ENCODE data around the gene VPS37D. TPM values are rescaled to one million over a fixed set of nuclear protein-coding genes. Genes with fewer than 3 reads are reported as not detected.
A peak's percentile ranks its signal among the peaks of the same experiment; 100 is the strongest.

VPS37D gene
- polyA plus RNA-seq, 1 donor (not counting 4 experiments of a cell fraction or from before 2014, with no cell fraction given), result 0.81 TPM

DNA sequence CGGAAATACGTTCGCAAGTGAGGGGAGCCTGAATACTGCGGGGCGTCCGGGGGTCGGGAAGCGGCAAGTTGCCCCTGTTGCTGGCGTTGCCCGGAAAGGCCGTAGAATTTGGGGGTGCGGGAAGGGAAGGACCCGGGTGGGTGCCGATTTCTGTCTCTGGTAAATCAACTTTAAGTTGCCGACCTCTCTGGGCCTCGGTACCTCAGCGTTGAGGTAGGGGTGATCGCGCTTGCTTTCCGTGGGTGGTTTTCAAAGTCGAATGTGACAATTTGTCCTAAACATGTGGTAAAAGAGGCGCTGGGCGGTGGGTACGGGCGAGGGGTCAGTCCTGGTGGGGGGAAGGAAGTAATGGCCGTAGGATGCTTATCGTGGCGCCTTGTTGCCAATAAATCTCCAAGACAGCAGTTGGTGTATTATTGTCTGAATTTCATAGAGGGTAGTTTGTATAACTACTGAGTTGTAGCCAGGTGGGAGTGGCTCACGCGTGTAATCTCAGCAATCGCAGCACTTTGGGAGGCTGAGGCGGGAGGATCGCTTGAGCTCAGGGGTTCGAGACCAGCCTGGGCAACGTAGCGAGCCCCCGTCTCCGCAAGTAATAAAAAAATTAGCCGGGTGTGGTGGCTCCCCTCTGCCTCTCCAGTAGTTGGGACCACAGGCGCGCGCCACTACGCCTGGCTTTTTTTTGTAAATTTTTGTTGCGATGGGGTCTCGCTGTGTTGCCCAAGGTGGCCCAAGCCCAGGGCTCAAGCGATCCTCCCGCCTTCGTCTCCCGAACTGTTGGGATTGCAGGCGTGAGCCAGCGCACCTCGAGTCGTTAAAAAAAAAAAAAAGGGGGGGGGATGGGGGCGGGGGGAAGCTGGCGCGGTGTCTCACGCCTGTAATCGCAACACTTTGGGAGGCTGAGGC, 16.4 kb downstream of the VPS37D start:
- H3K27ac ChIP-seq (ENCODE audit: control insufficient read depth, insufficient read depth, low read length), result peak overlapping the region; percentile 76
- no peak for DNase-seq (ENCODE audit: low read depth, low spot score)
- H4K20me1 ChIP-seq (ENCODE audit: control insufficient read depth, extremely low read depth, insufficient read depth, low read length), result no peaks in the 10 kb centered on the region
- no peaks in the 10 kb centered on the region for H3K9me3 ChIP-seq (ENCODE audit: control insufficient read depth, low read depth, low read length)
- peaks cover 74% of the 10 kb centered on the region for H3K79me2 ChIP-seq (ENCODE audit: control insufficient read depth, insufficient read depth, low read length)
- H3K4me3 ChIP-seq (ENCODE audit: control insufficient read depth in 2 of 3, extremely low read depth in 1 of 3, insufficient read depth in 2 of 3, low read depth in 1 of 3, low read length in 3 of 3), result peak overlapping the region; percentile 71 to 89 (median 80)
- peaks cover 17% of the 10 kb centered on the region for H3K4me1 ChIP-seq (ENCODE audit: control insufficient read depth, extremely low read depth, insufficient read depth, low read length)
- H3K36me3 ChIP-seq (ENCODE audit: control insufficient read depth in 2 of 2, extremely low read depth in 1 of 2, insufficient read depth in 2 of 2, low read length in 2 of 2), result peaks cover 6 to 16% of the 10 kb centered on the region in 2 experiments
- no peaks in the 10 kb centered on the region for H3K27me3 ChIP-seq (ENCODE audit: control insufficient read depth, extremely low read depth, insufficient read depth, low read length)
- H3K9me1 ChIP-seq (ENCODE audit: control insufficient read depth, extremely low read depth, insufficient read depth, low read length), result peaks cover 4% of the 10 kb centered on the region
- H3K9ac ChIP-seq (ENCODE audit: control insufficient read depth, extremely low read depth, insufficient read depth, low read length), result peak overlapping the region; percentile 92
- no peak for FAIRE-seq
- peak overlapping the region; percentile 68 for H3K4me2 ChIP-seq (ENCODE audit: control insufficient read depth, extremely low read depth, insufficient read depth, low read depth, low read length)
- dilution Hi-C loops (cut with MboI; ENCODE audit: extremely low pct_ligation_motif_present, low sequenced_read_pairs), result no loop called here
- TF ChIP-seq, protein P1, sequence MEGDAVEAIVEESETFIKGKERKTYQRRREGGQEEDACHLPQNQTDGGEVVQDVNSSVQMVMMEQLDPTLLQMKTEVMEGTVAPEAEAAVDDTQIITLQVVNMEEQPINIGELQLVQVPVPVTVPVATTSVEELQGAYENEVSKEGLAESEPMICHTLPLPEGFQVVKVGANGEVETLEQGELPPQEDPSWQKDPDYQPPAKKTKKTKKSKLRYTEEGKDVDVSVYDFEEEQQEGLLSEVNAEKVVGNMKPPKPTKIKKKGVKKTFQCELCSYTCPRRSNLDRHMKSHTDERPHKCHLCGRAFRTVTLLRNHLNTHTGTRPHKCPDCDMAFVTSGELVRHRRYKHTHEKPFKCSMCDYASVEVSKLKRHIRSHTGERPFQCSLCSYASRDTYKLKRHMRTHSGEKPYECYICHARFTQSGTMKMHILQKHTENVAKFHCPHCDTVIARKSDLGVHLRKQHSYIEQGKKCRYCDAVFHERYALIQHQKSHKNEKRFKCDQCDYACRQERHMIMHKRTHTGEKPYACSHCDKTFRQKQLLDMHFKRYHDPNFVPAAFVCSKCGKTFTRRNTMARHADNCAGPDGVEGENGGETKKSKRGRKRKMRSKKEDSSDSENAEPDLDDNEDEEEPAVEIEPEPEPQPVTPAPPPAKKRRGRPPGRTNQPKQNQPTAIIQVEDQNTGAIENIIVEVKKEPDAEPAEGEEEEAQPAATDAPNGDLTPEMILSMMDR (optimal IDR thresholded peaks at IDR 0.05 in 1 of 3, IDR thresholded peaks at IDR 0.05 in 1 of 3, conservative IDR thresholded peaks at IDR 0.05 in 1 of 3; ENCODE audit: extremely low read depth in 1 of 3, insufficient read depth in 2 of 3, low read length in 3 of 3), result no peak
- TF ChIP-seq EZH2 (IDR thresholded peaks at IDR 0.05; ENCODE audit: low read length), result no peak
- peak overlapping the region; percentile 61 for H2AFZ ChIP-seq (ENCODE audit: control insufficient read depth, low read length)

DNA sequence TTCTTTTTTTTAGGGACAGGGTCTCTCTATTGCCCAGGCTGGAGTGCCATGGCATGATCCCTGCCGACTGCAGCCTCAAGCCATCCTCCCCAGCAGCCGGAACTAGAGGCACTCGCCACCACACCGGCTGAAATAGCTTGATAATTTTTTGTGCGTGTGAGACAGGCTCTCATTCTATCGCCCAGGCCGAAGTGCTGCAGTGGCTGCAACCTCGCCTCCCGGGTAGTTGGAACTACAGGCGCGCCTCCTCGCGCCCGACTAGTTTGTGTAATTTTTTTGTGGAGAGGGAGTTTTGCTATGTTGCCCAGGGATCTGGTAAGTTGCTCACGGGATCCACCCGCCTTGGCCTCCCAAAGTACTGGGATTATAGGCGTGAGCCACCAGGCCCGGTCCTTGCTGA, 17.7 kb downstream of the VPS37D start:
- dilution Hi-C loops (cut with MboI; ENCODE audit: extremely low pct_ligation_motif_present, low sequenced_read_pairs), result no loop called here
- no peaks in the 10 kb centered on the region for H4K20me1 ChIP-seq (ENCODE audit: control insufficient read depth, extremely low read depth, insufficient read depth, low read length)
- no peak overlapping the region for H3K4me3 ChIP-seq (ENCODE audit: control insufficient read depth in 2 of 3, extremely low read depth in 1 of 3, insufficient read depth in 2 of 3, low read depth in 1 of 3, low read length in 3 of 3)
- no peak for FAIRE-seq
- H3K9me1 ChIP-seq (ENCODE audit: control insufficient read depth, extremely low read depth, insufficient read depth, low read length), result no peaks in the 10 kb centered on the region
- DNase-seq (ENCODE audit: low read depth, low spot score), result no peak
- TF ChIP-seq, protein P1 (optimal IDR thresholded peaks at IDR 0.05 in 1 of 3, IDR thresholded peaks at IDR 0.05 in 1 of 3, conservative IDR thresholded peaks at IDR 0.05 in 1 of 3; ENCODE audit: extremely low read depth in 1 of 3, insufficient read depth in 2 of 3, low read length in 3 of 3), result no peak
- TF ChIP-seq EZH2 (IDR thresholded peaks at IDR 0.05; ENCODE audit: low read length), result no peak
- H3K4me1 ChIP-seq (ENCODE audit: control insufficient read depth, extremely low read depth, insufficient read depth, low read length), result peaks cover 17% of the 10 kb centered on the region
- no peak overlapping the region for H3K4me2 ChIP-seq (ENCODE audit: control insufficient read depth, extremely low read depth, insufficient read depth, low read depth, low read length)
- H2AFZ ChIP-seq (ENCODE audit: control insufficient read depth, low read length), result no peak overlapping the region
- no peak overlapping the region for H3K27ac ChIP-seq (ENCODE audit: control insufficient read depth, insufficient read depth, low read length)
- H3K27me3 ChIP-seq (ENCODE audit: control insufficient read depth, extremely low read depth, insufficient read depth, low read length), result no peaks in the 10 kb centered on the region
- H3K9me3 ChIP-seq (ENCODE audit: control insufficient read depth, low read depth, low read length), result no peaks in the 10 kb centered on the region
- no peak overlapping the region for H3K9ac ChIP-seq (ENCODE audit: control insufficient read depth, extremely low read depth, insufficient read depth, low read length)
- H3K36me3 ChIP-seq (ENCODE audit: control insufficient read depth in 2 of 2, extremely low read depth in 1 of 2, insufficient read depth in 2 of 2, low read length in 2 of 2), result peaks cover 11 to 15% of the 10 kb centered on the region in 2 experiments
- H3K79me2 ChIP-seq (ENCODE audit: control insufficient read depth, insufficient read depth, low read length), result peaks cover 64% of the 10 kb centered on the region
